DMS114 treated with DMSO at 0.1 percent for 48 hours (cell line): ENCODE data around the gene TNRC6B.
"Not testable (repeated sequence)": the region's sequence is repeated elsewhere in the genome, so short reads cannot be mapped to it uniquely, and the experiment has no call there.

Experiments
- DNase-seq: peaks from one replicate; lab custom pipeline; 2025; ENCODE audit not compliant: unreplicated experiment; lab: John Stamatoyannopoulos, UW

Gene TNRC6B

GRCh38 chr22:40276996-40277823 is 99.5 kb downstream of the TNRC6B start:
- DNase-seq = no peak

GRCh38 chr22:40279017-40279416 is 101.3 kb downstream of the TNRC6B start:
- DNase-seq = no peak

- DNase-seq = no peak
These were observed 104.0 kb downstream of the TNRC6B start for GRCh38 chr22:40281717-40282116.

GRCh38 chr22:40285513-40285912 is 107.8 kb downstream of the TNRC6B start:
- no peak for DNase-seq

GRCh38 chr22:40289991-40290459 is 112.3 kb downstream of the TNRC6B start:
- no peak for DNase-seq

GRCh38 chr22:40290516-40290915 is 112.8 kb downstream of the TNRC6B start:
- DNase-seq = no peak

- DNase-seq = no peak
These were observed 117.0 kb downstream of the TNRC6B start for GRCh38 chr22:40294696-40295095.

GRCh38 chr22:40300316-40300715 is 122.6 kb downstream of the TNRC6B start:
- no peak for DNase-seq

GRCh38 chr22:40300884-40301672 is 123.4 kb downstream of the TNRC6B start:
- DNase-seq = no peak

- no peak for DNase-seq
These were observed 124.4 kb downstream of the TNRC6B start for GRCh38 chr22:40302149-40302548.

- no peak for DNase-seq
These were observed 127.9 kb downstream of the TNRC6B start for GRCh38 chr22:40305625-40306024.

- DNase-seq = no peak
These were observed 131.4 kb downstream of the TNRC6B start for GRCh38 chr22:40308999-40309573.

- no peak for DNase-seq
These were observed 131.9 kb downstream of the TNRC6B start for GRCh38 chr22:40309631-40310030.

GRCh38 chr22:40310081-40310767 is 132.5 kb downstream of the TNRC6B start:
- DNase-seq = no peak

GRCh38 chr22:40310768-40311120 is 133.0 kb downstream of the TNRC6B start:
- no peak for DNase-seq

- DNase-seq = not testable (repeated sequence)
These were observed 133.9 kb downstream of the TNRC6B start for GRCh38 chr22:40311646-40312045.

- no peak for DNase-seq
These were observed 134.3 kb downstream of the TNRC6B start for GRCh38 chr22:40312050-40312449.

GRCh38 chr22:40313007-40313406 is 135.3 kb downstream of the TNRC6B start:
- no peak for DNase-seq

GRCh38 chr22:40314041-40314440 is 136.3 kb downstream of the TNRC6B start:
- no peak for DNase-seq

- DNase-seq = no peak
These were observed 143.0 kb downstream of the TNRC6B start for GRCh38 chr22:40320687-40321086.

- no peak for DNase-seq
These were observed 144.3 kb downstream of the TNRC6B start for GRCh38 chr22:40322021-40322420.
